ENCODE results near the gene WNT9A.

Gene WNT9A

DNA sequence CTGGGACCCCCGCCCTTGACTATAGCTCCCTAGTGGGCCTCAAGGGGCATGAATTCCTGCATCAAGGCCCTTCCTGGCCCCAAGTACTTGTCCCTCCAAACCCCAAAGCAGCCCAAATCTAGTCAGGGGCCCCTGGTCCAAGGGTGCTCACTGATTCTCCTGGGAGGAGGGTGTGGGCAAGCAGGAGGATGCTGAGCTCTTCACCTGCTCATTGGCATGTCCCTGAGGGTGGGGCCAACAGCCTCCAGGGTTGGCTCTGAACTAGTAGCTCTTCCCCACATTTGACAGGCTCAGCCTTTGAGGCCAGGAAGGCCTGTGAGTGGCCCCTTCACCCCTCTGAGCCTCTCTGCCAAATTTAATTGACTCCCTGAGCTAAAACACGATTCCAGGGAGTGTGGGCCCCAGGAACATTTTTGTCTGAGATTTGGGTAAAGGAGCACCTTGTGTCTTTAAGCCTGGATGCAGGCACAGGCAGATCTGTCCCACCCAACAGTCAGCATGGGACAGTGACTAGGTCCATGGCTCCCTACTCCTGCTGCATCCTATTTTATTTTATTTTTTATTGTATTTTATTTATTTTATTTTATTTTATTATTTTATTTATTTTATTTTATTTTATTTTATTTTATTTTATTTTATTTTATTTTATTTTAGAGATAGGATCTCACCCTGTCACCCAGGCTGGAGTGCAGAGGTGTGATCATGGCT lies 11.0 kb upstream of the WNT9A start:
- FAIRE-seq: no peak
- DNase-seq (ENCODE audit: extremely low spot score, insufficient read length, low read depth): no peak

DNA sequence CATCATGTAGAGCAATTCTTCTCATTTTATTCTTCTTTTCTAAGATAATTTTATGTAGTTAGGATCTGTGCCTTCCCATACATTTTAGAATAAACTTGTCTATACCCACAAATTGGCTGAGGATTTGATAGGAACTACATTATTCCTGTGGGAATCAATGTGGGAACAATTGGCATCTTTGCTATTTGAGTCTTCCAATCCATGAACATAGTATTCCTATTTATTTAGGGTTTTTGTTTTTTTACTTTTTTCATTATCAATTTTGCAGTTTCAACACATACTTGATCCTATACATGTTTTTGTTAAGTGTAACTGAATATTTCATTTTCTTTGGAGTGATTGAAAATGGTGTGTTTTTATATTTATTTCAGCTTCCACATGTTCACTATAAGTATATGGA lies 8.1 kb upstream of the WNT9A start:
- no peak for FAIRE-seq
- no peak for DNase-seq (ENCODE audit: extremely low spot score, insufficient read length, low read depth)

DNA sequence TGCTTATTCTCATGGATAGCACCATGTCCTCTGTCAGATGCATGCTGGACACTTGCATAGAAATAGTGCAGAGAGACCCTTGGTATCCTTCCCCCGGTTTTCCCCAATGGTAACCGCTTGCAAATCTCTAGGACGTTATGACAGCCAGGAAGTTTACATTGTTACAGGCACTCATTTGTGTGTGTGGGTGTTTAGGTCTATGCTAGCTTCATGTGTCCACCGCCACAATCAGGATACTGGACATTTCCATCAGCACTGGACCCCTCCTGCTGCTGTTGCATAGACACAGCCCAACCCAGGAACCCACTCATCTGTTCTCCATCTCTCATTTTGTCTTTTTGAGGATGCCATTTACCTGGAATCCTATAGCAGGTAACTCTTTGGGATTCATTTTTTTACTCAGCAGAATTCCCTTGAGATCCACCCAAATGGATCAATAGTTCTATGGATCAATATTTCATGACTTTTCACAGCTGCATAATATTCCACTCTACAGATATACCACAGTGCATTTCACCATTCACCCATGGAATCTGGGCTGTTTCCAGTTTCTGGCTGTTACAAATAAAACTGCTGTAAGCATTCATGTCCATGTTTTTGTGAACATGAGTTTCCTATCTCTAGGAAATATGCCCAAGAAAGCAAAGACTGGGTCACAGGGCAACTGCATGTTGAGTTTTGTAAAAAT lies 6.6 kb upstream of the WNT9A start:
- no peak for FAIRE-seq
- DNase-seq (ENCODE audit: extremely low spot score, insufficient read length, low read depth): no peak

DNA sequence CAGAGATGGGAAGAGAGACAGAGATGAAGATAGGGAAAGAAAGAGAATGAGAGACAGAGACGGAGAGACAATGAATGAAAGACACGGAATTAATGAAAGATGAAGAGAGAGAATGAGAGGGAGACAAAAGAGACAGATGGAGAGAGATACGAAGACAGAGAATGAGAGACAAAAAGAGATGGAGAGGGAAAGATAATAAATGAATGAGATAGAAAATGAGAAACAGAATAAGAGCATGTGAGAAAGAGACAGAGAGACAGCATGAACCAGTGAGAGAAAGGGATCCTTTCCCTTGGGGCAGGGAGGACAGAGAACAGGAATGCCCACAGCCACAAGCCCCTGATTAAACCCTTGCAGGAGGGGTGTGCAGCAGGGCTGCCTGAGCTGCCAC lies 5.3 kb upstream of the WNT9A start:
- FAIRE-seq (no peak), DNase-seq (ENCODE audit: extremely low spot score, insufficient read length, low read depth) (no peak)

DNA sequence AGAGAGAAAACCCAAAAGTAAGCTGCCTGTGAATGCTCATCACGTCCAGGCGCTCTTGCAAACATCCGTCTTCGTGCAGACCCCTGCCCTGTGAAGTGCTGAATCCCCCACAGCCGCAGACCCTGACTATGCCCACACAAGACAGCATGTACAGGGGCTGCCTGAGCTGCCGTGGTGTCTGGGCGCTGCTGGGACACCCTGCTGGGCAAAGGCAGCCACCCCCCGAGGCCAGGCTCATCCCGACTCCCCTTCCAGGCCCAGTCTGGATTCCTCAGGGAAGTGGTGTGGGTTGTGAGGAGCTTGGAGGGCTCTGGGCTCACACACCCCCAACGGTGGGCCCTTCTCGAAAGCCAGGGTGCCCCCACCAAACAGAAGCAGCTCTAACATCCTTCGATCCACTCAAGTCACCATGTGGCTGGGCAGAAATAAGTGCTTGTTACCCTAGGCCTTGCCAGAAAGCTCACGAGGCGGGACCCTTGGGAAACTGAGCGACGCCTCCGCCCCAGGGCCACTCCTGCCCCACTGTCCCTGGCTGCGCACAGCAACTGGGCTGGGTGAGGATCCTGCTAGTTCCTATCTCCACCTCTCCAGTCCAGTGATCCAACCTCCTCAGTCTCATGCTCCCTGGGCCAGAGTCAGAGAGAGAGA lies 4.8 kb upstream of the WNT9A start:
- DNase-seq (ENCODE audit: extremely low spot score, insufficient read length, low read depth) (no peak), FAIRE-seq (no peak)

DNA sequence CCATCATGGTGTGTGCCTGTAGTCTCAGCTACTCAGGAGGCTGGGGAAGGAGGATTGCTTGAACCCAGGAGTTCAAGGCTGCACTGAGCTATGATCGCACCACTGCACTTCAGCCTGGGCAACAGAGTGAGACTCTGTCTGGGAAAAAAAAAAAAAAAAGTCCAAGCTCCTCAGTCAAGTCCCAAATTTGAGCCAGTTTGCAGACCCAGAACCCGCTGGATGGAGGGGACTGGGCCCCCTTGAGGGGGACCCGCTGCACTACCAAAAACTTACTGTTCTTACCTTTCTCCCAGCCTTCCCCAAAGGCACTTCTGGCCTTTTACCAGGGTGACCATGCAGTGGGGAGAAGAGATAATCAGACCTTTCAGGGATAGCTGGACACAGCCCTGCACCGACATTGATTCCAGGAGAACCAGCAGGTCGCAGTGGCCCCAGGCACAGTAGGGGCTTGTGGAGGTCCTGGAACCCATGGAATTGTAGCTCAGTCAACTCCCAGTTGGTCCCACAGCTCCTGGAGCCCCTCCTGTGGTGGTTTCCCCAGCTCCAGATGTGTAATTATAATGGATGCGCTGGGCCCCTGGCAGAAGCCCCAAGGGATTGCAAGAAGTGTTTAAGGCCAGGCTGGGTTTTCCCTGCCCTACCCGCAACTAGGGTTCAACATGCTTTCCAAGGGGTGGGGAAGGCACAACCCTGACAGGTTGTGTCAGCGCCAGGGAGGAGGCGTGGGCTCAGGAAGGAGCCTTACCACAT lies 4.1 kb upstream of the WNT9A start:
- DNase-seq (ENCODE audit: extremely low spot score, insufficient read length, low read depth) (no peak), FAIRE-seq (no peak)

DNA sequence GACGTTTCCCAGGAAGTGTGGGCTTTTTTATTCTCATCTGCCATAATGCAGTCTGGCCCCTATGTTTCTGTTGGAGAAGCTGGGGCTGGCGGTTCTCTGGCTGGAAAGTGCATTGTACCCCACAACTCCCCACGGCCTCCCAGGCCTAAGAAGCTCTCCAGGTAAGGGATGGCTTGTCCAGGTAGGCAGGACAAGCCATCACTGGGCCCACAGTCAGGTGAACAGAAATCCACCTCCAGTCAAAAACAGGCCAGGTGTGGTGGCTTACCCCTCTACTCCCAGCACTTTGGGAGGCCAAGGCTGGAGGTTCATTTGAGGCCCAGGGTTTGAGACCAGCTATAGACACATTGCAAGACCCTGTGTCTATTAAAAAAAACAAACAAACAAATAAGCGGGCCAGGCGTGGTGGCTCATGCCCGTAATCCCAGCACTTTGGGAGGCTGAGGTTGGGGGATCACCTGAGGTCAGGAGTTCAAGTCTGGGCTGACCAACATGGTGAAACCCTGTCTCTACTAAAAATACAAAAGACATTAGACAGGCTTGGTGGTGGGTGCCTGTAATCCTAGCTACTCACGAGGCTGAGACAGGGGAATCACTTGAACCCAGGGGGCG lies 3.1 kb upstream of the WNT9A start:
- no peak for DNase-seq (ENCODE audit: extremely low spot score, insufficient read length, low read depth)
- FAIRE-seq: no peak

DNA sequence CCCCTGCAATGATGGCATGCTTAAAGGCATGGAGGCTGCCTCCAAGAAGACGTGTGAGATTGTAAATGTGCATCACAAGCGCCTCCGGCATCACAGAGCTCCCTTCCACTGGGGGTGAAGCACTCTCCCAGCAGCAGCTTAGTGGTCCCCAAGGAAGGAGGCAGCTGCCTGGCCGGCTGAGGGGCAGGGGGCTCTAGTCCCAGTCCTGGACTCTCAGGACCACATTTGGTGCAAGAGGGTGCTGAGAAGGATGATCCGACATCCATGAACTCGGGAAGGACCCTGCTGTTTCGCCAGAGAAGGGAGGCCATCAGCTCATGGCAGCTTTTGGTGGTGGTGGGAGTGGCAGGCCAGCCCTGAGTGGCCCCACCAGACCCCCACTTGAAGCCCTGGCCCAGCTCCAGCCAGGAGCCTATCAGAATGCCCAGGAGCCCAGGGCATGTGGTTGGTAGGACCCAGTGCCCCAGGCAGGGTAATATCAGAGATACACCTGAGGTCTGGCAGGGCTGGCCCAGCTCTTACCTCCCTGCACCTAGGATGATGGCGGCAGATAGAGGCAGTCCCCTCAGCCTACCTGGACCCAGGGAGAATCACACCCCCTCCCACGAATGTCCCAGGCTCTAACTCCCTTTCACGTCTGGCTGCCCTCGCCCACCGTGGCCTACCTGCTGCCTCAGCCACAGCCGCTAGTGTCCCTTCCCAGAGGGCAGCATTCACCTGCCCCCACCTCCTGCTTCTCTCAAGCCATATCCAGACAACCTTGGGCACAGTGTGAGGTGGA lies 2.4 kb upstream of the WNT9A start:
- FAIRE-seq: no peak
- no peak for DNase-seq (ENCODE audit: extremely low spot score, insufficient read length, low read depth)

DNA sequence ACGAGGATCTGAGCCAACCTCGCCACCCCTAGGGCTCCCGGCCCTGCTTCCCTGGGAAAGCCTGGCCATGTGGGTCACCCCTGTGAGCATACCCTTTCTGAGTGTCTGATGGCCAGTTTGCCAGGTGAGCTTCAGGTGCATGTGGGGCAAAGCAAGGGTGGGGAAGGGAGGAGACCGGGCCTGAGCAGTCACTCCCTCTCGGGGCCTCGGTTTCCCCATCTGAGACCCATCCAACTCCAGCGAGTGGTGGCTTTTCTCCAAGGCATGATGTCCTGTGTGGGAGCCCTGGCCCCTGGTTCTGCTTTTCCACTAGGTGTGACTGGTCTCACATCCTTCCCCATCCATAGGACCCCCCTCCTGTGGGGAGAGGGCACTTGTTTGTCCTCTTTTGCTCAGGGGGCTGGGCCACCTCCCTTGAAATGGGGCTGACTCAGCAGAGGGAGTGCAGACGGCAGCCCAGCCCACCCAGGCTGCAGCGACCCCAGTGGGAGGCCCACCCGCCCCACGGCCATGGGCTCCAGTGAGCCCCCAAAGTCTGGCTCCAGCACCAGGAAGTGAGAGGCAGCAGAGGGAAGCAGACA lies 1.7 kb upstream of the WNT9A start:
- no peak for FAIRE-seq
- DNase-seq (ENCODE audit: extremely low spot score, insufficient read length, low read depth): no peak

DNA sequence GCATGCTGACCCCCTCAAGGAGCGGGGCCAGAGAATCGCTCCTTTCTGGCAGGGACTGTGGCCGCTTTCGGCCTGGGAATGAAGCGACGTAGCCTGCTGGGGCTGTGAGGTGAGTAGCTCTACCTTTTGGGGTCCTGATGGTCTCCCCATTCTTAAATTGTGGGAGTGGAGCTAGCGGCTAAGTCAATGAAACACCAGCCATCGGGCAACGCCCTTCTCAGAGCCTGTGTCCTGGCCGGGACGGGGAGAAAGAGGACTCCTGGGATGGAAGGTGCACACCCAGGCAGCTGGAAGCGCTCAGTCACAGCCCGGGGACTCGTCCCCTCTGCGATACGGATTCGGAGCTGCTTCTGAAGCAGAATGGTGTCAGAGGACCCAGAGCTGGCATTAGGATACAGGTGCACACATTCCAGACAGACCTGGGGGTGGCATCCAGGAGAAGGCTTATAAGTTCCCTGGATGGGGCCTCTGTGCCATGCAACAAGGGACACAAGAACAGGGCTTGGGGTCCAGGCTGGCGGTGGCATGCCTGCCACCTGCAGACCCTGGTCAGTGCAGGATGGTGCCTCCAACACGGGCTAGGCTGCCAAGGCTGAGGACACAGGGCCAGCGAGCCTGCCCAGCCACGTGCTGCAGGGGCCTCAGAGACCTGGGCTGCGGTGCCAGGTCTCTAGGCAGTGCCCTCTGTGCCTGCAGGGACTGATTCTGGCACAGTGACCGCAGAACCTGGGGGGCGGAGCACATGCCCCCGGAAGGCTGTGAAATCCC lies 945 bp upstream of the WNT9A start:
- FAIRE-seq: no peak
- DNase-seq (ENCODE audit: extremely low spot score, insufficient read length, low read depth): no peak

DNA sequence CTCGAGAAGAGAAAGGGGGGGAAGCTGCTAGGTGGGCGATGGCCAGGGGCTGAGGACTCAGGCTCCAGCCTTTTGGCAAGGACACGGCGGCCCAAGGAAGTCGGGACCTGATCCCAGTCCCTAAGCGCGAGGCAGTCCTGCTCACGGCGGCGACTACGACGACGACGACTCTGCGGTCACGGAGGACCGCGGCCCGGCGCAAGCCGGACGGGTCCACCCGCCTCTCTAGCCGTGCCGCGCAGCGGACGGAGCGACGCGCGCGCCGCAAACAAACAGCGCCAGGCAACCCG lies 401 bp downstream of the WNT9A start:
- no peak for DNase-seq (ENCODE audit: extremely low spot score, insufficient read length, low read depth)
- no peak for FAIRE-seq

DNA sequence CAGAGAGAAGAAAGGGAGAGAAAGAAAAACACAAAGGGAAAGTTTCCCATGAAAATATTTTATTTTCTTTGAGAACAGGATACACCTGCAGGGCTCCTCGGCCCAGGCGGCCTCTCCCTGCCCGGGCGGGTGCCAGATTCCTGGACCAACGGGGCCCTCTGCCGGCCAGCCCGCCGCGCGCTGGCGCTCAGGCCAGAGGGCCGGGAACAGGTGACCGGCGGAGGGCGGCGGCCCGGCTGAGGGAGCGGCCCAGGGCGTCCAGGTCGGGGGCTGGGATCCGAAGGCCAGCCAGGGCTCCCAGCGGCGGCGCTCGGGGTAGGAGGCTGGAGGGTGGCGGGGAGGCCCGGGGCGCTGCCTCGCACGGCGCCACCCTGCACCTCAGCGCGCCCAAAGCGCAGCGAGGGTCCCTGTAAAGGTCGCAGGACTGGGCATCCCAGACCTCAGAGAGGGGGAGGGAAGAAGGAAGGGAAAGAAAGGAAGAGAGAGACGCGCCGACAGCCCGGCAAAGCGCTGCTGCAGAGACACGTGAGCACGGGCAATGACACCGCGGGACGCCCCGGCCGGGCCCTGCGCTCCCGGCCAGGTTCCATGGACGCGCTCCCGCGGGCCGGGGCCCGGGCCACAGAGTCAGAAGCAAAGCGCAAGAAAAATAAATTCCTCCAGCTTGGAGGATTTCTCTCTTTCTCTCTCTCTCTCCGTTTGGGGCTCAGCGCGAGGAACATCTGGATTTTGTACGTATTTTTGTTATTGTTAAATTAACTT lies 927 bp downstream of the WNT9A start:
- FAIRE-seq (no peak), DNase-seq (ENCODE audit: extremely low spot score, insufficient read length, low read depth) (peak; percentile 50)

DNA sequence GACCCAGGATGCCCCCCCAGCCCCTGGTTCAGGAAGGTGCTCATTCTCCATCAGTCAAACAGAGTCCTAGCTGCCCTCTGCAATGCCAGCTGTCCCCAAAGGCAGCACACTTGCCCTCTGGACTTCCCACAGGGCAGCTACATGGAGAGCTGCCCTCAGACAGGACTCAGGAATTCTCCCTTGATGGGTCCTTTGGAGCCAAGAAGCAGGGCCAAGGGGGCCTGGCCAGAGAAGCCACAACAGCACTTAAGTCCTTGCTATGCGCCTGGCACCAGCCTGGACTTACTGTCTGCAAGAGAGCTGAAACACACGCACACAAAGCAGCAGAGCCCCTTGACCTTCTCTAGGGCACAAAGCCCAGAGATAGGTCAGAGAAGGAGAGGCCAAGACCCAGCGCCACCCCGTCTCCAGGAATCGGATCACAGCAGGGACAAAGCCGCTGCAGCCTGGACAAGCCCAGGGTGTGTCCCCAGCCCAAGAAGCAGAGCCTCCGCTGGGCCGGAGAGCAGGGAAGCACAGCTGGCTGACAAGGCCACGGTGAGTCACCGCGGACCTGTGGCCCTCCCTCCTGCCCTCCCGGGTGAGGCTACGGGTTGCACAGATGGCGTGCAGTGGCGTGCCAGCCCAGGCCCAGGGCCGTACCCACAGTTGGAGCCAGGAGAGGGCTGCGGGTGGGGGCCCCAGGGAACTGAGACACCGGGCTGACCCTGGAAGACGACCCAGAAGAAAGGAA lies 1.7 kb downstream of the WNT9A start:
- FAIRE-seq: no peak
- DNase-seq (ENCODE audit: extremely low spot score, insufficient read length, low read depth): no peak

DNA sequence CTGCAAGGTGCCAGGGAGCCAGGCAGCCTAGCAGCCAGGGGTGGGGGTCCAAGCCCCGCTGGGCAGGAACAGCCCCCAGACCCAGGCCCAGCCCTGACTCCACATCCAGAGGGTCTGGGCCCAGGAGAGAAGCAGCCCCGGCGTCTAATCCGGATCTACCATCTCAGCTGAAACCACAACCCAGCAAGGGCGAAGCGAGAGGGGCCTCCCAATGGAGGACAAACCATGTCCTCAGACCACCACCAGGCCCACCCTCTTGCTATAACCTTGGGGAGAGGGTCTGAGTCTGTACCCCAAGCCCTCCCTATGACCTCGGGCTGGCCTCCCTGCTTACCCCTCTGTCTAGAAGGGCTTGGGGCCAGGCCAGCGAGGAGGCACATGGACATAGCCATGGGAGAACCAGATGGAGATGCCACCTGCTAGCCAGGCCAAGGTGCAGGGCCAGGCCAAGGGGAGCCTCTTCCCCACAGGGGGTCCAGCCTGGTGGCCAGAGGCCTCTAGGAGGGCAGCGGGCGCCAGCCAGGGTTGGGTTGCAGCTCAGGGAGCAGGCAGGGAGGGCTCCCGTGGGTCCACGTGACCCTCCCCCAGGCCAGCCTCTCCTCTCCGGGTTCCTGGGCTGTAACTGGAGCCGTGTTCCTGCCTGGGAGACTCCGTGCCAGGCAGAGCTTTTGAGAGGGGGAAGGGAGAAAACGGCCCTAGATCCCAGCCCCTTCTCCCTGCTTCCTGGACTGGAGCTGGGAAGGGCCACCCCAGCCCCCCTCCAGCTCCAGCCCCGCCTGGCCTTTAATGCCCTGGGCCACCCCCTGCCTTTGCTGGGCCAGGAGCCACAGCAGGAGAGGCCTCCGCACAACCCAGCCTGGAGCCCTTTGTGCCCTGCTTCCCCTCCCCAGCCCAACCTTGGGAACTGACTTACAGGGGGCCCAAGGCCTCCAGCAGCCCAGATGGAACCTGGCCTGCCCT lies 2.5 kb downstream of the WNT9A start:
- no peak for FAIRE-seq
- DNase-seq (ENCODE audit: extremely low spot score, insufficient read length, low read depth): no peak

DNA sequence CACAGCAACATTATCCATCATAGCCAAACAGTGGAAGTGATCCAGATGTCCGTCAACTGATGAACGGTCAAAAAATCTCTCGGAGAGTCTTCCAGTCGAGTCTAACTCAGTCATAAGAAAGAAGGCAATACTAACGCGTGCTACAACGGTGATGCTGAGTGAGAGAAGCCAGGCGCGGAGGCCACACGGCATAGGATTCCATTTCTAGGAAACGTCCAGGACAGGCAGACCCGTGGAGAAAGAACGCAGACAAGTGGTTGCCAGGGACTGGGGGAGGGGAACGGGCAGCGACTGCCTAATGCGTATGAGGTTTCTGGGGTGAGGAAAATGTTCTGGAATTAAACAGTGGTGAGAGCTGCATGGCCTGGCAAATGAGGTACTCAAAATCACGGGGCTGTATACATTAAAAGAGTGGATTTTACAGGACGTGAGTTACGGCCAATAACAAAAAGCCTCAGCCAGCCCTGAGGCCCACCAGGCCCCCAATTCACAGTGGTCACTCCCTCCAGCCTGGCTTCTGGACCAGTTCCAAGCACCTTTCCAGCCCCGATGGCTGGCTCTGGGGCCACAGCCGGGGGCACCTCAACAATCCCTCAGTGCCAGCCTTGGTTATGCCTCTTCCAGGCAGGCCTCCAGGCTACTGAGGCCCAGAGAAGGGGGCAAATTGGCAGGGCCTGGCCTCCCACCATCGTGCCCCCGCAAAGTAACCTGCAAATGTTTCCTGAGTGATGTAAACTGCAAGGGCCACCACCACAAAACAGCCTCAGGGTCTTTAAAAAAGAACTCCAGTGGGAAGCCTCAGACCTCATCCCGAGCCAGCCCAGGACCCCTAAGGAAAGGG lies 3.4 kb downstream of the WNT9A start:
- FAIRE-seq (no peak), DNase-seq (ENCODE audit: extremely low spot score, insufficient read length, low read depth) (no peak)

Data from GM18507 (cell line).